Choroid plexus epithelial cell (primary cell): Measurements from ENCODE around the gene TSPAN5.

ENCODE experiments used
- DNase-seq: peaks from one replicate; pipeline ENCODE4 v3.0.0-alpha.2; 2010; ENCODE audit warnings: low read depth
- H3K4me3 ChIP-seq: 2 replicates; pipeline ENCODE4 v1.5.1; 2011; ENCODE audit warnings: low read depth, mild to moderate bottlenecking, control low read depth, low read length, moderate library complexity
- CTCF ChIP-seq: conservative IDR thresholded peaks from 2 replicates; pipeline ENCODE4 v1.5.1; 2011; ENCODE audit warnings: low read depth, mild to moderate bottlenecking, control low read depth, inconsistent platforms, low read length, moderate library complexity

The TSPAN5 gene

DNA sequence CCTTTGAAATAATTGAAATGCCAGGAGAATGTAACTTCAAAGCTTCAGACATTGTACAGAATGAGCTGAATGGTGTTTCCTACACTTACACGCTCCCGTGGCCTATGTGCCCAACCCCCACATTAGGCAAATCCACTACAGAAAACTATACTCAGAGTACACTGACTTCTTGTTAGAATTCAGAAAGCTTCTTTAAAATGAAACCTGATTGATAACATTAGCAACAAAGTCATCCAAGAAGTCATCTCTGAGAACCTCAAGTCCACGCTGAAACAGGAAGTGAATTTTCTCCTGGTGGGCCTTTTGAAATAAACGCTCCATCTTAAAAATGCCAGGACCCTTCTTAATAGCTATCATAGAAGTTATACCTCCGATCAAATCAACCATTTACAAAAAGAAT is 136.3 kb downstream of the TSPAN5 start:
- TF ChIP-seq CTCF = no peak
- peak; percentile 16 for DNase-seq
- no peak overlapping the region for H3K4me3 ChIP-seq

DNA sequence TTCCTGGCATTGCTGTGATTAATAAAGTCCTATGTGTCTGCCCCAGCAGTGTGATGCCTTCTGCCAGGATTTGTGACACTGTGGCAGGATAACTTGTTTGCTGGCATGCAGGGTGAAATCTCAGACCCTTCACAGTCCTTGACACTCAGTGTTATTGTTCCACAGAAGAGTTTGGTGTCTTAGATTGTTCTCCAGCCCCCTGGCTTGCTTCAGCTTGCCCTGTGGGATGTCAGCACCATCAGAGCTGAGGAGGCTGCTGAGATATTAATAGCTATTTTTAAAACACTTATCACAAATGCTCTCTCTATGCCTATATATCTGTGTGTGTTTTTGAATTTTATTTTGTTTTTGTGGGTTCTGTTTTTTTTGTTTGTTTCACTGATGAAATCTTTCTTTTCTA is 136.9 kb downstream of the TSPAN5 start:
- TF ChIP-seq CTCF = no peak
- DNase-seq = peak; percentile 37
- no peak overlapping the region for H3K4me3 ChIP-seq

DNA sequence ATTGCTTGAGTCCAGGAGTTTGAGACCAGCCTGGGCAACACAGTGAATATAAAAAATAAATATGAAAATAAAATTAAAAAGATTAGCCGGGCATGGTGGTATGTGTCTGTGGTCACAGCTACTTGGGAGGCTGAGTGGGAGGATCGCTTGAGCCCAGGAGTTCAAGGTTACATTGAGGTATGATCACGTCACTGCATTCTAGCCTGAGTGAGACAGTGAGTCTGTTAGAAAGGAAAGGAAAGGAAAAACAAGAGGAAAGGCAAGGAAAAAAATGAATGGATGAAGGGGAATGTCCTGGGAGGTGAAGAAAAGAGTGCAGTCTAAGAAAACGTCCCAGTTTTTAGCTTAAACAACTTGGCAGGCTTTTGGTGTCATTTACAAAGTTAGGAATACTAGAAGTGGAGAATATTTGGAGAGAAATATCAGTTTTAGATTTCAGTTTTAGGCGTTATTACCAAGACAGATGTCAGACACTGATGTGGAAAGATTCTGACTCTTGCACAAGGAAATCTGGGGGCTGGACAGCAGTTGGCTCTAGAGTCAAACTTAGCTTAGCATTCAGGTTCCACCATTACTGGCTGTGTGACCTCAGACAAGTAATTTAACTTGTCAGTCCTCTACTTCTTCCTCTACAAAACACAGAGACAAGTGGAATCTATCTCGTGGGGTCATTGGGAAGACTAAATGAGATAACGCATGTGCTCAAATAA is 139.0 kb downstream of the TSPAN5 start:
- DNase-seq = peak; percentile 93

DNA sequence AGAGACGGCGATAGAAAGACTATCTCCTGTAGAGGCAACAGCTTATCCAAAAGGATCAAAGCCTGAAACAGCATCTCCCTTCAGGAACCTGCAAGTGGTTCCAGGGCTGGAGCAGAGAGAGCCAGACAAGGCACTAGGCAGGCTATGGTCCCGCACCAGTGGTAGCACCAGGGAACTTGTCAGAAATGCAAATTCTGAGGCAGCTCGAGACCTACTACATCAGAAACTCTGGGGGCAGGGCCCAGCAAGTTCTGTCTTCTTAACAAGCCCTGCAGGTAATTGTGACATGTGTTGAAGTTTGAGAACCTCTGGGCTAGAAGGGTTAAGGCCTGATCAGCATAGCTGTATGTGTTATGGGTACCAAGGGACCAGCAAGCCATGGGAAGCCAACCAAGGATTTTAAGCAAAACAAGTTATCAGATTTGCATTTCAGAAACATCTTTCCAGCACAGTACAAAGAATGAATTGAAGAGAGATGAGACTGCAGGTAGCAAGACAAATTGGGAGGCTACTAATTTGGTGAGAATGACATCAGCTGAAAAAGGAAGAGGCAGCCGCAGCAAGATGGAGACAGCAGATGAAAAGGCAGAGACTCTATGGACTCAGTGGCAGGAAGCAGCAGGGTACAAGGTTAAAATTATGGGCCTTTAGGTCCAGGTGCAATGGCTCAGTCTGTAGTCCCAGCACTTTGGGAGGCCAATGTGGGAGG is 139.7 kb downstream of the TSPAN5 start:
- no peak for TF ChIP-seq CTCF
- H3K4me3 ChIP-seq = no peak overlapping the region
- DNase-seq = no peak

More for the DNA sequence above, 139.0 kb downstream of the TSPAN5 start:
- no peak overlapping the region for H3K4me3 ChIP-seq
- TF ChIP-seq CTCF = no peak

DNA sequence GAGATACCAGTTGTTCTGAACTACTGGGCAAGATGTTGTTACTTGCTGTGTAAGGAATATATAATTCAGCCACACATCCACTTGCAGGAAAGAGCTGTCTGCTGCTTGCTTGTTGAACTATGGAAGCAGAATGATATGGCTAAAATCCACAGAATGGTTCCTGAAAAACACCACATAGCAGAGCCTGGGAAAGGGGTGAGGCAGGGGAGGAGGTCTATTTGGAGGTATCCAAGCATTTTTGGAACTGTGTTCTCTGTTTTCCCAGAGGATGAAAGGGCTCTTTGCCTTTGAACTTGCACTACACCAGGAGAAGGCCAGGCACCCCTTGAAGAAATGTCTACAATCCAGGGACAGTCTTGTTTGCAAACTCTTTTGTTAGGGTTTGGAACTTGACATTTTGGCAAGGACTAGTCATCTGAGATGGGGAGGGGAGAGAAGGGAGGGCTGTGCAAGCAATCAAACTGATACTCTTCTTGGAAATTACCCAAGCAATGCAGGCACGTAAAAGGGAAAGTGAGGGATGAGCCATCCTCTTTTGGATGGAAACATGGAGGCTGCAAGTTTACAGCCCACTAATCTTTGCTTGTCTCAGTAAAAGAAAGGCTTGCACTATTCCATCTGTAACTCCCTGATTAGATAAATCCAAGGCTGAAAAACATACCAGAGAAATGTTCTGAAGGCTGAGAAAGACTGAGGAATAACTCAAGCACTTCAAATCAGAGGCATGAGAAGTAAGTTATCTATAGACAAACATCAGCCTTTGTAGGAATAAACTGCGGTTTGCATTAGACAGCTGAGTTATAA is 141.0 kb downstream of the TSPAN5 start:
- TF ChIP-seq CTCF = no peak
- no peak overlapping the region for H3K4me3 ChIP-seq
- peak; percentile 57 for DNase-seq

GRCh38 chr4:98516441-98517217 is 141.8 kb downstream of the TSPAN5 start:
- H3K4me3 ChIP-seq = no peak overlapping the region
- no peak for TF ChIP-seq CTCF
- DNase-seq = peak; percentile 63
